Measurements from ENCODE around the gene ROGDI.
A peak's percentile ranks its signal among the peaks of the same experiment; 100 is the strongest.

Gene ROGDI, protein sequence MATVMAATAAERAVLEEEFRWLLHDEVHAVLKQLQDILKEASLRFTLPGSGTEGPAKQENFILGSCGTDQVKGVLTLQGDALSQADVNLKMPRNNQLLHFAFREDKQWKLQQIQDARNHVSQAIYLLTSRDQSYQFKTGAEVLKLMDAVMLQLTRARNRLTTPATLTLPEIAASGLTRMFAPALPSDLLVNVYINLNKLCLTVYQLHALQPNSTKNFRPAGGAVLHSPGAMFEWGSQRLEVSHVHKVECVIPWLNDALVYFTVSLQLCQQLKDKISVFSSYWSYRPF

DNA sequence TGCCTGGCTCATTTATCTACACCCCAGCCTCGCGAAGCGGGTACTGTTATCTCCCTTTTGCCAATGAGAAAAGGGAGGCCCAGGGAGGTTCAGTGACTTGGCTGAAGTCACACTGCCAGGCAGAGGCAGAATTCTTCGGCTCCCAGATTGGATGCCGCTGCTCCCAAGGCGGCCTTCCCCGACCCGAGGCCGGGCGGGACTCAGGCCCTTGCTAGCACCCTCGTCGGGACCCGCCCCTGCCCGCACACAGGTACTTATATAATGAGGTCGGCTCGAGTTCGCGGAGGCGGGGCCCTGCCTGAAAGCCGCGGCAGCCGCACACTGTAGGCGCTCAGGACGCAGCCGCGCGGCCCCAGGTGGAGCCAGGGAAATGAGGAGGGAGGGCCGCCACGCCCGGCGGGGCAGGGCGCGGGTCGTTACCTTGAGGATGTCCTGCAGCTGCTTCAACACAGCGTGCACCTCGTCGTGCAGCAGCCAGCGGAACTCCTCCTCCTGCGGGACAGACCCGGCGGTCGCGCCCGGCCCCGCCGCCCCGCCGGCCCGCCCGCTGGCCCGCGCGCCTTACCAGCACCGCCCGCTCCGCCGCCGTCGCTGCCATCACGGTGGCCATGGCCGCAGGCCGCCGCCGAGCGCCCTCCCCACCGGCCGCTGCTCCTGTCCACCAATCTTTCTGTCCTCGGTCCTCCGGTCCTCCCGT lies at the start of gene ROGDI:
Gene ROGDI (minus strand): TSS at position 672 of the 697 bp plus-strand sequence. CDS start 62 bp downstream, at position 610.
- DNase-seq = peak; percentile 90

GRCh38 chr16:4850211-4850610 lies 47.8 kb upstream of the ROGDI start:
- no peak for DNase-seq

DNA sequence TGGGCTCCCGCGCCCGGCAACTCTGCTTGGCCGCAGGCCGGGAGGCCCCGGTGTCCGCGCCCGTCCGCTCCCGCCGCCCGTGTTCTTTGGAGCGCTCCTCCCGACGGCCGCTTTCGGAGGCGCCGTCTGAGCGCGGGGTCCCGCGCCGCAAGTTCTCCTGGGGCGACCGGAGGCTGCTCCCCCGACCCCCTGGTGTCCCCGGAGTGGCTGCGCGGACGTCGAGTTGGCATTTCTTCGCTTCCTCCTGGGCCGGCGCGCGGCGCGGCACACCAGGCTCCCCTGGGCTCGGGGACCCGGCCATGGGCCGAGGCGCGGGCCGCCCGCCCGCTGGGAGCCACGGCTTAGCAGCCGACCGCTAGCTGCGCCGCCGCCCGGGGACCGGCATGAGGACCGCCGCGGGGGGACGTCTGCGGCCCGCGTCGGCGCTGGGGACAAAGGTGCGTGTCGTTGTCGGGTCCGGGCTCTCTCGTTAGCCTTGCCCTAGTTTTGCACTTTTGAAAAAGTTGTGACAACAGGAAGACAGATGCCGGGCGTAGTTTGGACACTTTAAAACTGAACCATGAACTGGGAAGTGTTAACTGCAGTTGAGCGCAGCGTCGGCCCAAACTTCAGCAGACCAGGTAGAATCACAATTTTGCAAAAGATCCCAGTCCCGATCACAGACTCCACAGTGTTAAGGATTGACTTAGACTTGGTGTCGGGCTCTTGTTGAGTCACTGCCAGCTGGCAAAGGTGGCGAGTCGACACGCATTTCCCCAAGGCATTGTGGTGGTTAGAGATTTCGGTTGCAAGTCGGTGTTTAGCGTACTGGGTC lies 45.5 kb upstream of the ROGDI start:
- peak; percentile 33 for DNase-seq

DNA sequence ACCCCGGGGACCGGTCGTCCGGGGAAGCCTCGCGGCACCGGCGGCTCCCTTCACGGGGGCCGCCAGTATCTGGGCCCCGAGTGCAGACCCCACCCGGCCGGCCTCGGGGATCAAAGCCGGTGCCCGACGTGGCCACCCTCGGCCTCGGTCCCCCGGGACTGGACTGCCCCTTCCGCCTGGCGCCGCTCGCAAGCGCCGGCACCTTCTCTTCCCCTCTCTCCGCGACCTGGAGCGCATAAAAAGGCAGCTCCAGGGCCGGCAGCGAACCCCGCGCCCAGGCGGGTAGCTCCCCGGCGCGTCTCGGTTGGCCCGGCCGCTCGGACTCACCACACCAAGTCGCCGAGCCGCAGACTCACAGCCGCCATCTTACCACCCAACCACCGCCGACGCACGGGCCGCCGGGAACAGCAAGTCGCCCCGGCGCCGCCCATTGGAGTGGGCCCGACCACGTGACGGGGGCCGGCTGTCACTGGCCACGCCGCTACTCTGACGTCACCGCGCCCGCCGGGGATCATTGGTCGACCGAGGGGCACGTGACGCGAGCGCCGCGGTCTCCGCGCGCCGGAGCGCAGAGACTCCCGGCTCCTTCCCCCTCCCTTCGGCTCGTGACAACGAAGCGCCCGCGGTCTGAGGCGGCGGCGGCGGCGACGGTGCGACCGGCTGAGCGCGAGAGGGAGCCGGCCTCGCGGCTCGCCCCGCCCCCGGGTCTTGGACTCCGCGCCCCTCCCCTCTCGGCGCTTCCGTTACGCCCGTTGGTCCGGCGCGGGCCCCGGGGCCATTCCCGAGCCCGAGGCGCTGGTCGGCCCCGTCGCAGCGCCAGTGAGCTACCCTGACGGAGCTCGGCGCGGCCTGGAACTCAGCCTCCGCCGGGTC lies 44.7 kb upstream of the ROGDI start, which contains the start of the genes GLYR1 and UBN1:
Gene GLYR1 (minus strand): TSS at position 388 of the 873 bp plus-strand sequence. CDS start 23 bp downstream, at position 365.
Gene UBN1 (plus strand): TSS at position 581 of the 873 bp plus-strand sequence. CDS start 5,437 bp downstream, outside the sequence.
- peak; percentile 99 for DNase-seq

- peak; percentile 29 for DNase-seq
Observed at GRCh38 chr16:4846503-4846900, 44.1 kb upstream of the ROGDI start.

- DNase-seq = no peak
Observed at GRCh38 chr16:4840984-4841383, 38.6 kb upstream of the ROGDI start.

DNA sequence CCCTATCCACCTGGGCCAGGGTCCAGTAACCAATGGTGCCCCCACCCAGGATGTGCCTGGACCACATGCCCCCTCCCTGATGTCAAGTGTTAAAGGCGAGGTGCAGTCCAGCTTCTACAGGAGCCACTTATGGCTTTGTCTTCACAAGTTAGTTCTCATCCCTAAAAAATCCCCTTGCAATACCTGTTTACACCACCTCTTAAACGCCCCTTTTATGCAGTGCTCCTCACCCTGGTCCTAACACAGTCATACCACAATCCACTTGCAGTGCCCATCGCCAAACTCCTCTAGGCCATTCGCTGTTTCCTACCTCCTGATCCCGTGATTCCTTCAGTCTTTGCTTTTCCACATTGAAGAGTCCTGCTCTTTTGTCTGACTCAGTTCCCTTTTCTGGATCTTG lies 37.5 kb upstream of the ROGDI start:
- DNase-seq = no peak

DNA sequence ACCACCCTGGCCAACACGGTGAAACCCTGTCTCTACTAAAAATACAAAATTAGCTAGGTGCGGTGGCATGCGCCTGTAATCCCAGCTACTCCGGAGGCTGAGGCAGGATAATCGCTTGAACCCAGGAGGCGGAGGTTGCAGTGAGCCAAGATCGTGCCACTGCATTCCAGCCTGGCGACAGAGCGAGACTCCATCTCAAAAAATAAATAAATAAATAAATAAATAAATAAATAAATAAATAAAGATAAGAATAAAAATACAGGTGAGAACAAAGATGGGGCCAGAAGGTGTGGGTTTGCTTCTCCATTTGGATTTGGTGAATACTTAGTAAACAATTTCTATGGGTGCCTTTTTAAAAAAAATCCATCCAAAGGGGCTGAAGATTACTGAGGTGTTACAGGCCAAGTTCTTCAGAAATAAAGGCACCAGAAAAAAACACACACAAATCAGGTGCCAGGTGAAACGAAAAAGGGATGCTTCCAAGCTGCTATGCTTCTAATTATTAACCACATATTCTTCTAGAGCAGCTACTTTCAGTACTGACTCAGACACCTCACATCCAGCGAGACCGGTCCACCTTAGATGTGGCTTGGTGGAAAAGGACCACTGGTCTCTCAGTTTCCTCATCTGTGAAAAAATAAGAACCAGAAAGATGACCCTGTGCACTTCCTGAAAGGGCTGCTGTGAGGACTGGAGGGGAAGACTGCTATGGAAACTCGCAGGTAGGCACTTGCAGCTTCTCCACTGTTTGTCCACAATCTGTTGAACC lies 35.5 kb upstream of the ROGDI start:
- no peak for DNase-seq

DNA sequence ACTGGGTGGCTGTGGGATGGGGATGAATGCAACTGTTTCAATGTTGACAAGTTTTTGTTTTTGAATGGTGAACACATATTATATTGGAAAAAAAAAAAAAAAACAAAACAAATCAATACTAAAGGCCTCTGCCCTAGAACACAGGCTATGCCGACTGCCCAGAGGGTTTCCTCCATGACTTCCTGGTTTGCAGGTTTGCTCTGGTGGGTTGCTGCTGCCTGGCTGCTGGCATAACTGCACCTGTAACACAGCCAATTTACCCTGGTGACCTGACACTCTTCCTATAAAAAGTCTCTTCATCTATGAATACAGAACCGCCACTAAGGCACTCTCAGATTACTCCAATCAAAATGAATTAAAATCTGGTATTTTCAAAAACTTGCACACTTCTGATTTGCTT lies 34.3 kb upstream of the ROGDI start:
- no peak for DNase-seq

GRCh38 chr16:4833584-4833983 lies 31.2 kb upstream of the ROGDI start:
- no peak for DNase-seq

- DNase-seq = no peak
Observed at GRCh38 chr16:4832698-4833343, 30.4 kb upstream of the ROGDI start.

- no peak for DNase-seq
Observed at GRCh38 chr16:4831616-4832015, 29.2 kb upstream of the ROGDI start.

DNA sequence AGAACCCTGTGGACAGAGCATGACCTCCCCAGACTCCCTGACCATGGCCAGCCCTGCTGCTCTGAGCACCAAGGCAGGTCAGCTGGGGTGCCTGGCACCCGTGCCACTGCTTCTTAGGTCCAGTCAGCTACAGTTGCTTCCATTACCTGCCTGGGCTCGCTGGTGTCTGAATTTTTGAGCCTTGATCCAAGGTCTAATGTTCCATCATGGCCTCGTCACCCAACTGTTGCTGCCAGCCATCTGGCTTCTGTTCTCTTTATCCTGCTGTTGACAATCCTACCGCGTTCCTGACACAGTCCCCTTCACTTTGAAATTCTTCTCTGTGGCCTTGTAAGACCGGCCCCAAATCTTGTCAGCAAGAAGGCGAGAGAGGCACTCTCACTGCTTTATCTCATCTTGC lies 28.0 kb upstream of the ROGDI start:
- no peak for DNase-seq

DNA sequence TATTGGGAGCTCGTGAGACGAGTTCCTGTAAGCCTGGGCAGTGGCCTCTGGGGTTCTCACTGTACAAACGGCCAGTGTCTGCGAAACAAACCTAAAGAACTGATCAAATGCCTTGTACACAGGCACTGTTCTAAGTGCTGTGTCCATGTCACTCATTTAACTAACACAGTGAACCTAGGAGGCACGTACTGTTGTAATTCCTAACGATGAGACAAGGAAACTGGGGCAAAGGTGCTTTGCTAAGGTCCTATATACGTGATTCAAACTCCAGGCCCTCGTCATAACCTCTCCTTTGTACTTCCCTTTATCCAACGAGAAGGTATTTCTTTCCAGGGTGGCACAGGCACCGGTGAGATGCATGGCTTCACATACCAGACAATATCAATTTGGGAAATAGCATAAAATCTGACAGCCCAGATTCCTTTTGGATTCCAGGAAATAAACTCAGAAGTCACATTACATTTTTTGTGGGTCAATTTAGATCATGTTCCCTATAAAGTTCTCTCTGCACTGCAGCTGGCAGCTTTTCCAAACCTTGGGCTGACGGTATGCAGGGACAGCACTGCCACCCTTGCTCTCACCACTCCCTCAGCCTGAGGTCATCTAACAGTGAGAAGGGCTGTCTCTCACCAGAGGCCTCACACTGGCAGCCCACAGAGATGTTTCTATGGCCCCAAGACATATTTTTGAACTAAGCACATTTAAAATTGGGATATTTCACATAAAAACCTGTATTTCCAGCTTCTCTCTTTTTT lies 26.3 kb upstream of the ROGDI start:
- no peak for DNase-seq

DNA sequence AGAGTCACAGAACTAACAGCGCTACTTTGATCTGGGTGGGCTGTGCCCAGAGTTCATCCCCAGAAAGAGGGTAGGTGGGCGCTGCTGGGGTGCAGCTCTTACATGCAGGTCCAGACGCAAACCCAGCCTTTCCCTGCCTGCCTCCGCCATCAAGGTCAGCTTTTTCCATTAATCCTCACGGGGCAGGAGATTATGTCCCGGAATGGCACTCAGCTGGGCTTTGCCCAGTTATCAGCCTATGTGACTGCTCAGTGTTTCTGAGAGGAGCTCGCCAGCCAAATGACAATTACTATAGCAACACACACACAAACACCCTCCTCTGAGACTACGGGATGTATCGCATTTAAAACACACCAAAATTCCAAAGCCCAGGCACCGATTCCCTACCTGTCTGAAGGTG lies 24.5 kb upstream of the ROGDI start:
- DNase-seq = no peak

- no peak for DNase-seq
Observed at GRCh38 chr16:4826526-4826925, 24.1 kb upstream of the ROGDI start.

DNA sequence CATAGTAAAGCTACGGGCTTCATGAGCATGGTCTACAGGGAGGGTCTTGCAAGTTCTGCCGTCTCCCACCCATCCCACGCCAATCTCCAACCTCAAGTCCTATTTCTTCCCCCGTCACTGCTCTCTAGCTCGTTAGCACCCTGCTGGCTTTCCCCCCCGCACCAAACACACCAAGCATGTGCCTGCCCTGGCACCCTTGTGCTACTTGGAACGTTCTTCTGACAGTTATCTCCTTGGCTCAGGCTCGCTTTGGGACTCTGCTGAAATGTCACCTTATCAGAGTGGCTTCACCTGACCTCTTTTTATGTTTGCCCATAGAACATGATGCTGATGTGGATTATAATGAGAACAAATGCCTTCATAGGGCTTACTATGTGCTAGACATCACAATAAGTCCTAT lies 22.8 kb upstream of the ROGDI start:
- DNase-seq = no peak

DNA sequence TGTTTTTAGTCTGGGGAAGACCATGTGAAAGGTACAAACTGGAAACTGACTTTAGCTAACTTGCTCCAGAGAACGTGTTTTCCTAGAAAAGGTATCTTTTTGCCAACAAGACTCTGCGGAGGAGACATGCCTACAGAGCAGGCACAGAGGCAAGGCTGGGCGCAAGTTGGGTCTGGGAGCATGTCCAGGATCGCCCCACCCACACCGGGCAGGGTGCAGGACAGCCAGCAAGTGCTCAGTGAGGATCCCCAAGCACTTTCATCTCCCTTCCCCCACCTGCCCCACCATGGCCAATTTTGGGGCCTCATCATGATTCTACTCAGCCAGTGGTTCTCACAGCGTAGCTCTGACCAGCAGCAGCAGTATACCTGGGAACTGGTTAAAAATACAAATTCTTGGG lies 18.2 kb upstream of the ROGDI start:
- no peak for DNase-seq

DNA sequence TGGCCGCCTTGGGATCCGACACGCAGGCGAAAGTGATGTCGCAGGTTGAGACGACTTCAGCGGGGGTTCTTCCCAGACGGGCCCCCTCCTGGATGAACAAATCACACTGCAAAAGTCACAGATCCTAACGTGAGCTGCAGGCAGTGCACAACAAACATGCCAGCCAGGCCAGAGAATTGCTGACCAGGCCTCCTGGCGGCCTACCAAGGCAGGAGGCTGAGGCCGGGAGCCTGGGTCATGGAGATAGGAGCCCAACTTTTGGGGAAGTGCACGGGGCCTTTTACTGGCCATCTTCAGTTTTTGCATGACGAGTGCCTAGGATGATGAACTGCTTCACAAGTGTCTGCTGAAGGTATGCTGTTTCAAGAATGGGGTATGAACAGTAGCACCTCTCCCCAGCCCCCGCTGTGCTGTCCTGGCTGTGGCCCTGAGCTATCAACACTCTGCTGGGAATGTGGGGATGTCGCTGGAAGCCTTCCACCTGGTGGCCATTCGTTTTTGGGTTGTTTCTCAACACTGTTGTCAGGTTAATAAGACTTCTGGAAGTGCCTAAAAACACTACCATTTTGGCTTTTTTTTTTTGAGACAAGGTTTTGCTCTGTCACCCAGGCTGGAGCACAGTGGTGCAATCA lies 12.2 kb upstream of the ROGDI start:
- DNase-seq = no peak

DNA sequence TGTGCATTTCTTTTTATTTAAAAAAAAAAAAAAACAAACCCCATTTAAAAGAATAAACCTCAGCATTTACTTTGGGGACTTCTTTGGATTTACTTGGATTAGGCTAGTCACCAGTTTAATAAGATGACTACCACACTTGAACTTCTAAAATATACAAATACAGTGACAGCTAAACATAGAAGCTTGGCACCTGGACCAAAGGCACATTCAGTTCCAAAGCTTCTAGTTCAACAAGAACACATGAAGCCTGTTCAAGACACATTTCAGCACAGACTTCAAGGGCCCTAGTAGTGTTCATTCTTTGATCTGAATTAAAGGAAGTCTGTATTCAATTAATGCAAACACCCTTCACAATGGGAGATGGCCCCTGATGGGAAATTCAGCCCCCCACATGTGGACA lies 11.6 kb upstream of the ROGDI start:
- no peak for DNase-seq
